ENCODE results near the gene IRAK2. TPM values are rescaled to one million over a fixed set of nuclear protein-coding genes. Genes with fewer than 3 reads are reported as not detected.
"Not testable (repeated sequence)": the region's sequence is repeated elsewhere in the genome, so short reads cannot be mapped to it uniquely, and the experiment has no call there.

Gene IRAK2
- total RNA-seq, 1 donor from 2014 or later: 1.5 TPM

DNA sequence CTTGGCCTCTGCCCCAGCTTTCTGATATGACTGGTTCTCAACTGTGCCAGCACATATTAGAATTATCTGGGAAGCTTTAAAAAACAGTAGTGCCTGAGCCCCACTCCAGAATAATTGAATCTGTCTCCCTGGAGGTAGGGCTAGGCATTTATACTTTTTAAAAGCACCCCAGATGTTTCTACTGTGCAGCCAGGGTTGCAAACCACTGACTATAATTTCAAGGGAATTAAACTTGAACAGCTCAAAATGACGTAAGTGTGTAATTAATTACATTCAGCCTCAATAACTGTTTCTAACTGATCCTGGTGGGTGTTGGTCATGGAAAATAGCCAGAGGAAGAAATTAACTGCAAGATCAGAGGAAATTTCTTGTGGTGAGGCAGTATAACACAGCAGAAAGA lies 4.4 kb upstream of the IRAK2 start:
- TF ChIP-seq, protein P1, sequence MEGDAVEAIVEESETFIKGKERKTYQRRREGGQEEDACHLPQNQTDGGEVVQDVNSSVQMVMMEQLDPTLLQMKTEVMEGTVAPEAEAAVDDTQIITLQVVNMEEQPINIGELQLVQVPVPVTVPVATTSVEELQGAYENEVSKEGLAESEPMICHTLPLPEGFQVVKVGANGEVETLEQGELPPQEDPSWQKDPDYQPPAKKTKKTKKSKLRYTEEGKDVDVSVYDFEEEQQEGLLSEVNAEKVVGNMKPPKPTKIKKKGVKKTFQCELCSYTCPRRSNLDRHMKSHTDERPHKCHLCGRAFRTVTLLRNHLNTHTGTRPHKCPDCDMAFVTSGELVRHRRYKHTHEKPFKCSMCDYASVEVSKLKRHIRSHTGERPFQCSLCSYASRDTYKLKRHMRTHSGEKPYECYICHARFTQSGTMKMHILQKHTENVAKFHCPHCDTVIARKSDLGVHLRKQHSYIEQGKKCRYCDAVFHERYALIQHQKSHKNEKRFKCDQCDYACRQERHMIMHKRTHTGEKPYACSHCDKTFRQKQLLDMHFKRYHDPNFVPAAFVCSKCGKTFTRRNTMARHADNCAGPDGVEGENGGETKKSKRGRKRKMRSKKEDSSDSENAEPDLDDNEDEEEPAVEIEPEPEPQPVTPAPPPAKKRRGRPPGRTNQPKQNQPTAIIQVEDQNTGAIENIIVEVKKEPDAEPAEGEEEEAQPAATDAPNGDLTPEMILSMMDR (IDR thresholded peaks at IDR 0.05): no peak
- no peak for DNase-seq (ENCODE audit: extremely low spot score, unreplicated experiment)
- Mint-ChIP-seq H3K27ac (ENCODE audit: unreplicated experiment) (no peak overlapping the region), H3K36me3 (ENCODE audit: unreplicated experiment) (no peaks in the 10 kb centered on the region), H3K4me3 (ENCODE audit: unreplicated experiment) (no peak overlapping the region), H3K4me1 (ENCODE audit: unreplicated experiment) (no peaks in the 10 kb centered on the region), H3K9me3 (ENCODE audit: unreplicated experiment) (no peaks in the 10 kb centered on the region), H3K27me3 (ENCODE audit: unreplicated experiment) (no peaks in the 10 kb centered on the region)

DNA sequence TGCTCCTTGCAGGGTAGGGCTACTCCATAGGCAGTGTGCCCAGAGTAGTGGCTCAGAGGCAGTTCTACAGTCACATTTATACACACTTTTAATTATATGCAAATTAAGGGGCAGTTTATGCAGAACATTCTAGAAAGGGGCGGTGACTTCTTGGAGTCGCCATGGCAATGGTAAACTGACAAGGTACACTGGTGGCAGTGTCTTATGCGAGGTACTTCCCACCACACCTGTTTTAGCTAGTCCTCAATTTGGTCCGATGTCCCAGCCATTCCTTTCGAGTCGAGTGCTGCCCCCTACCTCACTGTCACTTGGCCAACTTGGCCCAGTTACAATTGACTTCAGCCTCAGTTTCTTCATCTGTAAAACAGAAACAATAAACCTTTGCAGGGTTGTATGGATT lies 3.8 kb upstream of the IRAK2 start:
- H3K4me1 Mint-ChIP-seq (ENCODE audit: unreplicated experiment): no peaks in the 10 kb centered on the region
- H3K9me3 Mint-ChIP-seq (ENCODE audit: unreplicated experiment): no peaks in the 10 kb centered on the region
- no peak for DNase-seq (ENCODE audit: extremely low spot score, unreplicated experiment)
- no peaks in the 10 kb centered on the region for H3K27me3 Mint-ChIP-seq (ENCODE audit: unreplicated experiment)
- H3K4me3 Mint-ChIP-seq (ENCODE audit: unreplicated experiment): no peak overlapping the region
- TF ChIP-seq, protein P1 (IDR thresholded peaks at IDR 0.05): no peak
- H3K27ac Mint-ChIP-seq (ENCODE audit: unreplicated experiment): no peak overlapping the region
- no peaks in the 10 kb centered on the region for H3K36me3 Mint-ChIP-seq (ENCODE audit: unreplicated experiment)

DNA sequence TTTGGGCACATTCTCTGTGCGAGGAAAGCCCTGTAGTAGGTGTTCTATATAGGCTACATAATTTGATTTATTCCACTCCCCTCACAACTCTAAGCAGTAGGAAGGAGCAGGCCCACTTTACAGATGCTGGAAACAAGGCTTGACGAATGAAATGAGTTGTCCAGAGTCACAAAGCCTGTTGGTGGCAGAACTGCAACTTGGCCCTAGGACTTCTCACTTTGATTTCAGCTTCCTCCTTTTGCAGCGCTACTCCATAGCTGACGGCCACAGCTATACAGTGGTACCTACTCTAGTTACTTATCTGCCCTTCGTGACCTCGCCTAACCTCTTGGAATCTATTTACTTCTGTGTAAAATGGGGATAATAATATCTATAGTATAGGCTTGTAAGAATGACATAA lies 2.5 kb upstream of the IRAK2 start:
- Mint-ChIP-seq H3K9me3 (ENCODE audit: unreplicated experiment) (no peaks in the 10 kb centered on the region), H3K36me3 (ENCODE audit: unreplicated experiment) (no peaks in the 10 kb centered on the region), H3K27ac (ENCODE audit: unreplicated experiment) (no peak overlapping the region), H3K4me3 (ENCODE audit: unreplicated experiment) (no peak overlapping the region), H3K4me1 (ENCODE audit: unreplicated experiment) (peaks cover 3% of the 10 kb centered on the region), H3K27me3 (ENCODE audit: unreplicated experiment) (no peaks in the 10 kb centered on the region)
- no peak for DNase-seq (ENCODE audit: extremely low spot score, unreplicated experiment)
- TF ChIP-seq, protein P1 (IDR thresholded peaks at IDR 0.05): no peak

DNA sequence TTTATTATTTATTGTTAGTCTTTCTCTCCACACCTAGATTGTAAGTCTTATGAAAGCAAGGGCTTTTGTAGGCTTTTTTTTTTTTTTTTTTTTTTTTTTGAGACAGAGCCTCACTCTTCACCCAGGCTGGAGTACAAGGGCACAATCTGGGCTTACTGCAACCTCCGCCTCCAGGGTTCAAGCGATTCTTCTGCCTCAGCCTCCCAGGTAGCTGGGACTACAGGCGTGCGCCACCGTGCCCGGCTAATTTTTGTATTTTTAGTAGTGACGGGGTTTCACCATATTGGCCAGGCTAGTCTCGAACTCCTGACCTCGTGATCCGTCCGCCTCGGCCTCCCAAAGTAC lies 546 bp upstream of the IRAK2 start:
- peak overlapping the region; percentile 76 for H3K4me3 Mint-ChIP-seq (ENCODE audit: unreplicated experiment)
- H3K36me3 Mint-ChIP-seq (ENCODE audit: unreplicated experiment); DNase-seq (ENCODE audit: extremely low spot score, unreplicated experiment); H3K4me1 Mint-ChIP-seq (ENCODE audit: unreplicated experiment); H3K27ac Mint-ChIP-seq (ENCODE audit: unreplicated experiment); H3K9me3 Mint-ChIP-seq (ENCODE audit: unreplicated experiment); H3K27me3 Mint-ChIP-seq (ENCODE audit: unreplicated experiment): not testable (repeated sequence)

DNA sequence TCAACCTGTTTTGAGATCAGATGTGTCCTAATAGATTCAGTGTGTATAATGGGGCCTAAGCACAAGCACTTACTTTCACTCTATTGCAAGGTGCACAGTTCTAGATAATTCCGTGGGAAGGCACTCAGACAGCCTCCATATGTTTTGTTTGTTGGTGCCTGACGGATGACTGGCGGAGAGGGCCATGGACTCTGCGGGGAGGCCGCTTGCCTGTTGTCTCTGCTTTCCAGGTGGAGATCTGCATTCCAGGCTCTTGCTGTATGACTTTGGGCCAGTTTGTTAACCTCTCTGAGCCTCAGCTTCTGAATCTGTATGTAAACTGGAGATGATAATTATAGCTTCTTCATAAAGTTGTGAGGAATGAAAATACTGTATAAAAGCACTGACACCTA lies 1.5 kb downstream of the IRAK2 start:
- TF ChIP-seq, protein P1 (IDR thresholded peaks at IDR 0.05): no peak
- Mint-ChIP-seq H3K36me3 (ENCODE audit: unreplicated experiment) (peaks cover 3% of the 10 kb centered on the region), H3K4me3 (ENCODE audit: unreplicated experiment) (peak overlapping the region; percentile 76), H3K4me1 (ENCODE audit: unreplicated experiment) (peaks cover 3% of the 10 kb centered on the region), H3K9me3 (ENCODE audit: unreplicated experiment) (peaks cover 11% of the 10 kb centered on the region), H3K27me3 (ENCODE audit: unreplicated experiment) (no peaks in the 10 kb centered on the region), H3K27ac (ENCODE audit: unreplicated experiment) (no peak overlapping the region)
- DNase-seq (ENCODE audit: extremely low spot score, unreplicated experiment): no peak

DNA sequence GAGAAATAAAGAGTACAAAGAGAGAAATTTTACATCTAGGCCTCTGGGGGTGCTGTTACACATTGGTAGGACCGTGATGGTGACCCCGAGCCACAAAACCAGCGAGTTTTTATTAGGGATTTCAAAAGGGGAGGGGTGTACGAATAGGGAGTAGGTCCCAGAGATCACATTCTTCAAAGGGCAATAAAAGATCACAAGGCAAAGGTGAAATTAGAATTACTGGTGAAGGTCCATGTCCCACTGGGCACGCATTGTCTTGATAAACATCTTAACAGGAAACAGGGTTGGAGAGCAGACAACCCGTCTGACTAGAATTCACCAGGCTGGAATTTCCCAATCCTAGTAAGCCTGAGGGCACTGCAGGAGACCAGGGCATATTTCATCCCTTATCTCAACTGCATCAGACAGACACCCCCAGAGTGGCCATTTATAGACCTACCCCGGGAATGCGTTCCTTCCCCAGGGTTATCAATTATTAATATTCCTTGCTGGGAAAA lies 4.3 kb downstream of the IRAK2 start:
- Mint-ChIP-seq H3K27ac (ENCODE audit: unreplicated experiment) (no peak overlapping the region), H3K4me1 (ENCODE audit: unreplicated experiment) (peaks cover 10% of the 10 kb centered on the region), H3K4me3 (ENCODE audit: unreplicated experiment) (no peak overlapping the region), H3K27me3 (ENCODE audit: unreplicated experiment) (no peaks in the 10 kb centered on the region), H3K36me3 (ENCODE audit: unreplicated experiment) (peaks cover 3% of the 10 kb centered on the region), H3K9me3 (ENCODE audit: unreplicated experiment) (peaks cover 11% of the 10 kb centered on the region)
- DNase-seq (ENCODE audit: extremely low spot score, unreplicated experiment): no peak
- TF ChIP-seq, protein P1 (IDR thresholded peaks at IDR 0.05): no peak
